Measurements from ENCODE around the gene LMOD3. TPM values are rescaled to one million over a fixed set of nuclear protein-coding genes. Genes with fewer than 3 reads are reported as not detected.
A peak's percentile ranks its signal among the peaks of the same experiment; 100 is the strongest.

LMOD3 gene
- total RNA-seq, 1 donor from 2014 or later = not detected

DNA sequence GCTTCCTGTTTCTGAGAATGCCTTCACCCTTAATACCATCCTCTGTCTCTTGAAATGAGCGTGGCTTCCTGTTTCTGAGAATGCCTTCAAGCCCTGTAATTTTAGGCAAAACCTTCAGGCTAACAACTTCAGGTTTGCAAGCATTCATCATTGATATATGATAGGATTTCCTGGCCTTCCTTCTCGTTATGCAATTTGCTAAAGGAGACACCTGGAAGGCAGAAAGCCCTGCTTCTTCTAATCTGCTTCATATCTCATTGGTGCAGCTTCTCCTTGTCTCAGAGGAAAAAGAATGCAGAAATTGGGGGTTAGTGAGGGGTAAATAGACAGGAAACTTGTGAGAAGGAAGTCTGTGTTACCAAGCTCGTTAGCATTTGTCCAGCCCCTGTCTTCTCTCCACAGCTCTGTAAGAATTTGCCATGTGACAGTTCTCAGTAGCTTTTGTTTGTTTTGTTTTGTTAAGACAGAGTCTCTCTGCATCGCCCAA, 30.3 kb downstream of the LMOD3 start:
- DNase-seq (ENCODE audit: extremely low spot score, unreplicated experiment) = no peak
- peak overlapping the region; percentile 57 for H3K27ac Mint-ChIP-seq (ENCODE audit: unreplicated experiment)
- no peaks in the 10 kb centered on the region for H3K27me3 Mint-ChIP-seq (ENCODE audit: unreplicated experiment)
- peak overlapping the region; percentile 38 for H3K4me3 Mint-ChIP-seq (ENCODE audit: unreplicated experiment)
- H3K4me1 Mint-ChIP-seq (ENCODE audit: unreplicated experiment) = peaks cover 77% of the 10 kb centered on the region
- TF ChIP-seq, protein P1, sequence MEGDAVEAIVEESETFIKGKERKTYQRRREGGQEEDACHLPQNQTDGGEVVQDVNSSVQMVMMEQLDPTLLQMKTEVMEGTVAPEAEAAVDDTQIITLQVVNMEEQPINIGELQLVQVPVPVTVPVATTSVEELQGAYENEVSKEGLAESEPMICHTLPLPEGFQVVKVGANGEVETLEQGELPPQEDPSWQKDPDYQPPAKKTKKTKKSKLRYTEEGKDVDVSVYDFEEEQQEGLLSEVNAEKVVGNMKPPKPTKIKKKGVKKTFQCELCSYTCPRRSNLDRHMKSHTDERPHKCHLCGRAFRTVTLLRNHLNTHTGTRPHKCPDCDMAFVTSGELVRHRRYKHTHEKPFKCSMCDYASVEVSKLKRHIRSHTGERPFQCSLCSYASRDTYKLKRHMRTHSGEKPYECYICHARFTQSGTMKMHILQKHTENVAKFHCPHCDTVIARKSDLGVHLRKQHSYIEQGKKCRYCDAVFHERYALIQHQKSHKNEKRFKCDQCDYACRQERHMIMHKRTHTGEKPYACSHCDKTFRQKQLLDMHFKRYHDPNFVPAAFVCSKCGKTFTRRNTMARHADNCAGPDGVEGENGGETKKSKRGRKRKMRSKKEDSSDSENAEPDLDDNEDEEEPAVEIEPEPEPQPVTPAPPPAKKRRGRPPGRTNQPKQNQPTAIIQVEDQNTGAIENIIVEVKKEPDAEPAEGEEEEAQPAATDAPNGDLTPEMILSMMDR (IDR thresholded peaks at IDR 0.05) = no peak
- peaks cover 8% of the 10 kb centered on the region for H3K36me3 Mint-ChIP-seq (ENCODE audit: unreplicated experiment)
- H3K9me3 Mint-ChIP-seq (ENCODE audit: unreplicated experiment) = no peaks in the 10 kb centered on the region

DNA sequence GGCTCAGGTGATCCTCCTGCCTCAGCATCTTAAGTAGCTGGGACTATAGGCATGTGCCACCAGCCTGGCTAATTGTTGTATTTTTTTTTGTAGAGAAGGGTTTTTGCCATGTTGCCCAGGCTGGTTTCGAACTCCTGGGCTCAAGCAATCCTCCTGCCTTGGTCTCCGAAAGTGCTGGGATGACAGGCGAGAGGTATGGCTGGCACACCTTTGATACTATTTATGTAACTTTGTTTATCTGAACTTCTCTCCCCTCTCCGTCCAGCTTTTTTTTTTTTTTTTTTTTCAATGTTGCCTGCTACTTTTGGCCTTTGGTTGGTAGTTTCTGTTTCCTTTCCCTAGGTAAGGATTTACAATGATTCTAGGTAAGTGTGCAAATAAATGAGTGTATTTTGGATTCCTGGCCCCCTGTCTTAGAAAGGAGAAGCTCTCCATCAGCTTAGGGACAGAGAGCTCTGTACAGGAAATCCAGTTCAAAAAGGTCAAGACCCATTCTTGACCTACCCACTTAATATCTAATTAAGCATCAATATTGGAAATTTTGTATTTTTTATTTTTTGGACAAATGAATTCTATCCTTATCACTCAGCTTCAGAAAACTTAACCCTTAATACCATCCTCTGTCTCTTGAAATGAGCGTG, 30.9 kb downstream of the LMOD3 start:
- peaks cover 8% of the 10 kb centered on the region for H3K36me3 Mint-ChIP-seq (ENCODE audit: unreplicated experiment)
- peak overlapping the region; percentile 62 for H3K27ac Mint-ChIP-seq (ENCODE audit: unreplicated experiment)
- H3K4me3 Mint-ChIP-seq (ENCODE audit: unreplicated experiment) = no peak overlapping the region
- H3K9me3 Mint-ChIP-seq (ENCODE audit: unreplicated experiment) = no peaks in the 10 kb centered on the region
- TF ChIP-seq, protein P1 (IDR thresholded peaks at IDR 0.05) = no peak
- H3K4me1 Mint-ChIP-seq (ENCODE audit: unreplicated experiment) = peaks cover 81% of the 10 kb centered on the region
- no peak for DNase-seq (ENCODE audit: extremely low spot score, unreplicated experiment)
- H3K27me3 Mint-ChIP-seq (ENCODE audit: unreplicated experiment) = no peaks in the 10 kb centered on the region

DNA sequence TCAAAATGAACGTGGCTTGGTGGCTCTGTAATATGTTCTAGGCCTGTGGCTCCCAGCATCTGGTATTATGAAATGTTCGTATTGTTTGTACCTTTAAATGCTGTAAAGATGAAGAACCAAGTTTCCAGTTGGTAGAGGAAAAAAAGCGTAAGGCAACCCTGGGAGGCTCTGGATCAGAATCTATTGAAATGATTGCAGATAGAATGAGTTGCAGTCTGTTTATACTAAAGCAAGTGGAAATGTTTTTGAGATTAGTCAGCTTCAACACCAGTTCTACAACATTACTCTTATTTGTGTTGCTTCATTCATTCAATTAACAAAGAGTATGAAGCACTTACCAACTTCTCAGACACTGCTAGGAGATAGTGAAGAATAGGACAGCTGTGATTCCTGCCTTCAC, 32.4 kb downstream of the LMOD3 start:
- Mint-ChIP-seq H3K36me3 (ENCODE audit: unreplicated experiment) (peaks cover 4% of the 10 kb centered on the region), H3K27ac (ENCODE audit: unreplicated experiment) (peak overlapping the region; percentile 48), H3K4me1 (ENCODE audit: unreplicated experiment) (peaks cover 80% of the 10 kb centered on the region), H3K27me3 (ENCODE audit: unreplicated experiment) (no peaks in the 10 kb centered on the region), H3K9me3 (ENCODE audit: unreplicated experiment) (no peaks in the 10 kb centered on the region), H3K4me3 (ENCODE audit: unreplicated experiment) (peak overlapping the region; percentile 2)
- no peak for DNase-seq (ENCODE audit: extremely low spot score, unreplicated experiment)
- TF ChIP-seq, protein P1 (IDR thresholded peaks at IDR 0.05) = no peak

DNA sequence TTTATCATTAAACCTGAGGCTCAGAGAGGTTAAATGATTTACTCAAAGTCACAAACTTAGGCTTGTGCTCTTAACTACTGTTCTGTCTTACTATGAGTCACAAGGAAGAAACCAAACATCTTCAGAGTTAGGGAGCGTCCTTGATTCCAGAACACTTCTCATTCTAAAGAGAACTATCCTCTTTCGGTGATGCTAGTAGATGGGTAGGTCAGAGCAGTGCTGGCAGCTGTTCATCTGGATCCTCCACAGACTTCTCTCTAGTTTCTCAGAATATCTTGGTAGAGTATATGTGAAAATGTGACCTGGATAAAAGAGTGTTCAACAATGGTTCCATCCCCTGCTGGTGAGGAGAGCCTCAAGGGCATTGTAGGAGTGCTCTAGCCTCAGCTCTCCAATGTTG, 34.3 kb downstream of the LMOD3 start:
- Mint-ChIP-seq H3K36me3 (ENCODE audit: unreplicated experiment) (peaks cover 4% of the 10 kb centered on the region), H3K27me3 (ENCODE audit: unreplicated experiment) (no peaks in the 10 kb centered on the region), H3K4me1 (ENCODE audit: unreplicated experiment) (peaks cover 81% of the 10 kb centered on the region), H3K4me3 (ENCODE audit: unreplicated experiment) (peak overlapping the region; percentile 39), H3K9me3 (ENCODE audit: unreplicated experiment) (no peaks in the 10 kb centered on the region), H3K27ac (ENCODE audit: unreplicated experiment) (peak overlapping the region; percentile 68)
- TF ChIP-seq, protein P1 (IDR thresholded peaks at IDR 0.05) = no peak
- DNase-seq (ENCODE audit: extremely low spot score, unreplicated experiment) = no peak

DNA sequence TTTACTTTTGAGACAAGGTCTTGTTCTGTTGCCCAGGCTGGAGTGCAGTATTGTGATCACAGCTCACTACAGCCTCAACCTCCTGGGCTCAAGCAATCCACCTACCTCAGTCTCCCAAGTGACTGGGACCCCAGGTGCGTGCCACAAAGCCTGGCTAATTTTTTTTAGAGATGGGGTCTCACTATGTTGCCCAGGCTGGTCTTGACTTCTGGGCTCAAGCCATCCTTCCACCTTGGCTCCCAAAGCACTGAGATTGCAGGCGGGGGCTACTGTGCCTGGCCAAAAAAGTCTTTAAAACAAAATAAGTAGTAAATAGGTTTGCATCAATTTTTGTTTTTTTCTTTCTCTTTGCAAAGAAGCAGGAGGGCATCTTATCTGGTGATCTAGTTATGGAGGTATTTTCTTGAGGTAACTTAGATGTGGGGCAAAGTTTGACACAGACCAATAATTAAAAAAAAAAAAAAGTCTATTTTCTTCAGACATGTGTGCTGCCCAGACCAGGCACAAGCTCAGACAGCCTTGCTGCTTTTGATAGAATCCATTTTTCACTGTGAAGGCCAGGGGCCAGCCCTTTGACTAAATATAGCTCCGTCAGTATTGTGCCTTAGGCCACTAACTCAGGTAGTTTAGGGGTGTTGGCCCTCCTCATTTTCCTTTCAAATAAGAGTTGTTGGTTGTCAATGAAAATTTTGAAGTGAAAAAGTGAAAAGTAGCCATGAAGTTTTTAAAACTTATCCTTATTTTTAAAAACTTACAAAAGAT, 35.2 kb downstream of the LMOD3 start:
- peak overlapping the region; percentile 32 for H3K4me3 Mint-ChIP-seq (ENCODE audit: unreplicated experiment)
- H3K36me3 Mint-ChIP-seq (ENCODE audit: unreplicated experiment) = peaks cover 2% of the 10 kb centered on the region
- peak overlapping the region; percentile 47 for H3K27ac Mint-ChIP-seq (ENCODE audit: unreplicated experiment)
- no peak for DNase-seq (ENCODE audit: extremely low spot score, unreplicated experiment)
- peaks cover 82% of the 10 kb centered on the region for H3K4me1 Mint-ChIP-seq (ENCODE audit: unreplicated experiment)
- no peaks in the 10 kb centered on the region for H3K27me3 Mint-ChIP-seq (ENCODE audit: unreplicated experiment)
- TF ChIP-seq, protein P1 (IDR thresholded peaks at IDR 0.05) = no peak
- no peaks in the 10 kb centered on the region for H3K9me3 Mint-ChIP-seq (ENCODE audit: unreplicated experiment)
